Pons (tissue), 1 donor: ENCODE data around the gene ZNRF1.
A peak's percentile ranks its signal among the peaks of the same experiment; 100 is the strongest.

Experiments
- DNase-seq: peaks from one replicate; pipeline ENCODE4 v3.0.0-alpha.2; 2016; ENCODE audit warnings: low spot score

ZNRF1 gene

GRCh38 chr16:75061669-75062068 lies 62.8 kb downstream of the ZNRF1 start:
- DNase-seq = no peak

GRCh38 chr16:75062135-75062975 lies 63.5 kb downstream of the ZNRF1 start:
- DNase-seq = no peak

GRCh38 chr16:75062976-75063346 lies 64.1 kb downstream of the ZNRF1 start:
- DNase-seq = no peak

- no peak for DNase-seq
Observed at GRCh38 chr16:75063549-75064088, 64.8 kb downstream of the ZNRF1 start.

- no peak for DNase-seq
Observed at GRCh38 chr16:75064403-75065148, 65.8 kb downstream of the ZNRF1 start.

GRCh38 chr16:75065149-75065505 lies 66.3 kb downstream of the ZNRF1 start:
- DNase-seq = no peak

- DNase-seq = no peak
Observed at GRCh38 chr16:75065521-75066149, 66.8 kb downstream of the ZNRF1 start.

- no peak for DNase-seq
Observed at GRCh38 chr16:75066861-75067447, 68.1 kb downstream of the ZNRF1 start.

- no peak for DNase-seq
Observed at GRCh38 chr16:75068085-75069031, 69.5 kb downstream of the ZNRF1 start.

- peak; percentile 70 for DNase-seq
Observed at GRCh38 chr16:75070012-75070841, 71.4 kb downstream of the ZNRF1 start.

- DNase-seq = no peak
Observed at GRCh38 chr16:75071621-75072020, 72.8 kb downstream of the ZNRF1 start.

- DNase-seq = no peak
Observed at GRCh38 chr16:75072239-75072947, 73.6 kb downstream of the ZNRF1 start.

GRCh38 chr16:75073545-75074303 lies 74.9 kb downstream of the ZNRF1 start:
- no peak for DNase-seq

- no peak for DNase-seq
Observed at GRCh38 chr16:75074304-75074793, 75.5 kb downstream of the ZNRF1 start.

GRCh38 chr16:75074920-75075687 lies 76.3 kb downstream of the ZNRF1 start:
- no peak for DNase-seq

GRCh38 chr16:75075688-75076268 lies 77.0 kb downstream of the ZNRF1 start:
- no peak for DNase-seq

- DNase-seq = no peak
Observed at GRCh38 chr16:75078886-75079285, 80.1 kb downstream of the ZNRF1 start.
